H1 (cell line): Measurements from ENCODE around the gene CCL25. TPM values are rescaled to one million over a fixed set of nuclear protein-coding genes. Genes with fewer than 3 reads are reported as not detected.

Experiments
- CTCF ChIA-PET: fragments of 300-600 bp; sonication (Branson Sonifier 250); formaldehyde crosslinking; loops from one replicate; lab custom pipeline; 2021; ENCODE audit not compliant: partially characterized antibody; lab: Charles Lee
- POLR2A ChIA-PET: fragments of 300-600 bp; sonication (Branson Sonifier 250); formaldehyde crosslinking; loops from one replicate; lab custom pipeline; 2021; ENCODE audit warnings: inconsistent platforms; ENCODE audit not compliant: partially characterized antibody; lab: Charles Lee
- DNase-seq, 2 experiments: peaks; one replicate each; pipeline versions ENCODE4 v3.0.0 to v3.0.0-alpha.2; 2010 to 2022; ENCODE audit warnings: low spot score in 2 of 2, low read depth in 1 of 2, mixed read lengths in 1 of 2
- FAIRE-seq: peaks from 2 replicates; lab custom pipeline; 2011; peaks lifted over from hg19 to GRCh38; lab: Jason Lieb, UNC
- H2AFZ ChIP-seq: 2 replicates; pipeline ENCODE4 v1.8.1; 2012; ENCODE audit warnings: low read length, inconsistent platforms
- H2AK5ac ChIP-seq: 2 replicates; pipeline ENCODE4 v1.6.1; 2013; ENCODE audit warnings: low read depth, low read length
- H2BK120ac ChIP-seq: replicated peaks from 2 replicates; pipeline ENCODE3; 2013; ENCODE audit warnings: low read depth, low read length, inconsistent platforms
- H2BK12ac ChIP-seq: 2 replicates; pipeline ENCODE4 v1.6.1; 2013; ENCODE audit warnings: low read depth, low read length
- H2BK15ac ChIP-seq: 2 replicates; pipeline ENCODE4 v1.6.1; 2013; ENCODE audit warnings: low read length
- H2BK20ac ChIP-seq: 2 replicates; pipeline ENCODE4 v1.6.1; 2013; ENCODE audit warnings: low read length
- H2BK5ac ChIP-seq: 2 replicates; pipeline ENCODE4 v1.6.1; 2013; ENCODE audit warnings: low read depth, low read length
- H3K14ac ChIP-seq: 2 replicates; pipeline ENCODE4 v1.6.1; 2013; ENCODE audit warnings: inconsistent platforms; ENCODE audit not compliant: insufficient read length
- H3K18ac ChIP-seq: 2 replicates; pipeline ENCODE4 v1.6.1; 2013; ENCODE audit warnings: low read length; ENCODE audit errors: extremely low read depth
- H3K23ac ChIP-seq: 2 replicates; pipeline ENCODE4 v1.6.1; 2013; ENCODE audit warnings: inconsistent platforms; ENCODE audit not compliant: insufficient read length
- H3K23me2 ChIP-seq: 2 replicates; pipeline ENCODE4 v1.6.1; 2013; ENCODE audit warnings: low read depth, low read length
- H3K27ac ChIP-seq: 2 replicates; pipeline ENCODE4 v1.6.1; 2011; ENCODE audit warnings: low read depth, low read length, inconsistent platforms
- H3K27me3 ChIP-seq, 4 experiments: replicated peaks in 1 of 4; 1 replicate in 1 of 4; 2 replicates in 3 of 4; pipeline versions ENCODE4 v1.6.1 to v1.8.1; 2011 to 2013; ENCODE audit warnings: low read length in 3 of 4, mild to moderate bottlenecking in 3 of 4, inconsistent platforms in 2 of 4, mixed read lengths in 2 of 4, moderate library complexity in 1 of 4; ENCODE audit not compliant: control insufficient read depth in 3 of 4, insufficient read depth in 3 of 4; ENCODE audit errors: extremely low read depth in 1 of 4
- H3K36me3 ChIP-seq, 4 experiments: 2 replicates each; pipeline versions ENCODE4 v1.6.1 to v1.8.1; 2011 to 2013; ENCODE audit warnings: mild to moderate bottlenecking in 4 of 4, low read length in 3 of 4, moderate library complexity in 2 of 4, control low read depth in 1 of 4, inconsistent platforms in 1 of 4; ENCODE audit not compliant: insufficient read depth in 4 of 4, control insufficient read depth in 2 of 4
- H3K4ac ChIP-seq: replicated peaks from 2 replicates; pipeline ENCODE3; 2013; ENCODE audit warnings: low read length, low read depth, mixed read lengths, inconsistent platforms; ENCODE audit not compliant: insufficient read length
- H3K4me1 ChIP-seq, 4 experiments: replicated peaks in 1 of 4; 1 replicate in 1 of 4; 2 replicates in 3 of 4; pipeline versions ENCODE4 v1.6.1 to v1.8.1; 2011 to 2013; ENCODE audit warnings: low read length in 3 of 4, inconsistent platforms in 2 of 4, mixed read lengths in 1 of 4; ENCODE audit not compliant: insufficient read depth in 4 of 4, control insufficient read depth in 3 of 4
- H3K4me2 ChIP-seq, 2 experiments: 2 replicates each; pipeline versions ENCODE4 v1.6.1 to v1.8.1; 2011 to 2013; ENCODE audit warnings: low read depth in 2 of 2, low read length in 2 of 2, control low read depth in 1 of 2, inconsistent platforms in 1 of 2, mild to moderate bottlenecking in 1 of 2; ENCODE audit not compliant: insufficient read depth in 1 of 2
- H3K4me3 ChIP-seq, 4 experiments: fragments of 200-600, 300-600 bp in 1 of 4; sonication (generic), shearing (Covaris generic), sonication (Bioruptor Twin) in 1 of 4; 2 replicates each; pipeline versions ENCODE4 v1.5.1 to v1.8.1; 2011 to 2016; ENCODE audit warnings: low read length in 4 of 4, low read depth in 3 of 4, control low read depth in 2 of 4, inconsistent platforms in 2 of 4, mild to moderate bottlenecking in 2 of 4, mixed read lengths in 1 of 4, moderate library complexity in 1 of 4; ENCODE audit not compliant: insufficient read depth in 2 of 4; ENCODE audit errors: extremely low read depth in 1 of 4
- H3K56ac ChIP-seq: replicated peaks from 2 replicates; pipeline ENCODE3; 2013; ENCODE audit warnings: low read depth, mild to moderate bottlenecking, mixed read lengths, low read length, inconsistent platforms; ENCODE audit not compliant: insufficient read length
- H3K79me1 ChIP-seq: 2 replicates; pipeline ENCODE4 v1.6.1; 2013; ENCODE audit warnings: low read depth, low read length, control low read depth
- H3K79me2 ChIP-seq, 2 experiments: 2 replicates each; pipeline versions ENCODE4 v1.6.1 to v1.8.1; 2012 to 2013; ENCODE audit warnings: low read length in 2 of 2, mild to moderate bottlenecking in 2 of 2, inconsistent platforms in 1 of 2; ENCODE audit not compliant: insufficient read depth in 2 of 2, control insufficient read depth in 1 of 2
- H3K9ac ChIP-seq, 4 experiments: replicated peaks in 1 of 4; 1 replicate in 1 of 4; 2 replicates in 3 of 4; pipeline versions ENCODE4 v1.6.1 to v1.8.1; 2011 to 2013; ENCODE audit warnings: low read depth in 3 of 4, low read length in 3 of 4, control low read depth in 2 of 4, mild to moderate bottlenecking in 2 of 4, moderate library complexity in 2 of 4, inconsistent platforms in 1 of 4; ENCODE audit errors: extremely low read depth in 1 of 4
- H3K9me3 ChIP-seq, 2 experiments: 2 replicates each; pipeline versions ENCODE4 v1.6.1 to v1.8.1; 2012 to 2013; ENCODE audit warnings: mild to moderate bottlenecking in 2 of 2, moderate library complexity in 2 of 2, control low read depth in 1 of 2, inconsistent platforms in 1 of 2, low read depth in 1 of 2, low read length in 1 of 2, mixed read lengths in 1 of 2; ENCODE audit not compliant: insufficient read depth in 2 of 2
- H4K20me1 ChIP-seq, 2 experiments: replicated peaks in 1 of 2; 2 replicates each; pipeline versions ENCODE3 to v1.8.1; 2011 to 2013; ENCODE audit warnings: inconsistent platforms in 2 of 2, low read length in 2 of 2, mild to moderate bottlenecking in 1 of 2; ENCODE audit not compliant: insufficient read depth in 2 of 2, control insufficient read depth in 1 of 2
- H4K5ac ChIP-seq: 2 replicates; pipeline ENCODE4 v1.6.1; 2013; ENCODE audit warnings: low read length, low read depth, mixed read lengths, inconsistent platforms; ENCODE audit not compliant: insufficient read length
- H4K8ac ChIP-seq: 2 replicates; pipeline ENCODE4 v1.8.0; 2013; ENCODE audit warnings: mild to moderate bottlenecking, moderate library complexity, low read length, inconsistent platforms; ENCODE audit not compliant: insufficient read depth; ENCODE audit errors: extremely low read depth
- H4K91ac ChIP-seq: replicated peaks from 2 replicates; pipeline ENCODE3; 2013; ENCODE audit warnings: low read length, mixed read lengths, inconsistent platforms; ENCODE audit not compliant: insufficient read length
- SP4 ChIP-seq: IDR thresholded peaks from 2 replicates; pipeline ENCODE4 v1.6.1; 2012; ENCODE audit warnings: low read length, inconsistent platforms
- WGBS, 2 experiments: shearing (Covaris generic) in 1 of 2; methylation state at CpG; one replicate each; pipeline versions ENCODE4 v1.1.6 to v1.1.7; 2013 to 2015; ENCODE audit warnings: low lambda C conversion rate in 2 of 2, mixed read lengths in 2 of 2, inconsistent platforms in 1 of 2, low coverage in 1 of 2, missing lambda C conversion rate in 1 of 2; ENCODE audit not compliant: insufficient replicate concordance in 2 of 2, insufficient coverage in 1 of 2, insufficient read length in 1 of 2; ENCODE audit errors: extremely low coverage in 1 of 2, missing lambda C conversion rate in 1 of 2; 5-methylcytosine and 5-hydroxymethylcytosine counted together
- polyA plus RNA-seq, 7 experiments: library from polyadenylated mRNA; depleted of rRNA in 3 of 7; stranded (reverse) in 5 of 7; unstranded in 2 of 7; fragments of >200 nt in 5 of 7; fragments of 200-250 nt in 2 of 7; gene quantifications; 1 replicate in 5 of 7; 2 replicates in 1 of 7; 4 replicates in 1 of 7; pipeline versions ENCODE4 v1.2.1 to v1.2.3, GENCODE V29; 2011 to 2013; ENCODE audit warnings: missing spikeins in 2 of 7, mixed read lengths in 2 of 7
- total RNA-seq: library from RNA; stranded (reverse); fragmentation: NEBNext Ultra II Directional; extraction: Animal tissue kit (Norgen Biotek cat#: 25700); gene quantifications from 2 replicates; pipeline ENCODE4 v1.2.1, GENCODE V29; 2021

The CCL25 gene
- total and polyA plus RNA-seq, 2 of the 8 experiments (the other 6 are each of a cell fraction or from before 2014, with no cell fraction given) = 0.59 TPM; not detected in 1

DNA sequence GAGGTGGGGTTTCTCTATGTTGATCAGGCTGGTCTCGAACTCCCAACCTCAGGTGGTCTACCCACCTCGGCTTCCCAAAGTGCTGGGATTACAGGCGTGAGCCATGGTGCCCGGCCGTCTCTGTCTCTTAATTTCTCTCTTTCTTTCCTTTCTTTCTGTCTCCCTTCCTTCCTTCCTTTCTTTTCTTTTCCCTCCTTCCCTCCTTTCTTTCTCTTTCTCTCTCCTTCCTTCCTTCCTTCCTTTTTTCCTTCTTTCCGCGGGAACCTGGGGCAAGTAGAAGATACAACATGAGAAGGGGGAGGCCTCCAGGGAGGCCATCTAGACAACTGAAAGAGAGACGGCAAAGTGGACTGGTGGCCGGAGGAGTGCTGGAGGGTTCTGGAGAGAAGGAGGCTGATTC lies 31.9 kb upstream of the CCL25 start:
- Histone ChIP-seq H2BK120ac (no peak overlapping the region), H2AK5ac (no peak overlapping the region), H4K5ac (no peak overlapping the region), H2BK5ac (no peak overlapping the region), H3K36me3 (no peaks in the 10 kb centered on the region), H3K18ac (no peak overlapping the region), H3K9ac (no peak overlapping the region), H3K23ac (no peak overlapping the region), H3K14ac (no peak overlapping the region), H3K27ac (no peak overlapping the region), H3K56ac (no peak overlapping the region), H2AFZ (no peak overlapping the region), H4K91ac (no peak overlapping the region), H3K4me3 (no peak overlapping the region), H3K27me3 (no peaks in the 10 kb centered on the region), H3K23me2 (no peaks in the 10 kb centered on the region), H2BK12ac (no peak overlapping the region), H4K8ac (no peak overlapping the region), H3K79me2 (no peaks in the 10 kb centered on the region), H3K9me3 (no peaks in the 10 kb centered on the region), H2BK20ac (no peak overlapping the region), H3K79me1 (no peaks in the 10 kb centered on the region), H4K20me1 (no peaks in the 10 kb centered on the region), H3K4ac (no peak overlapping the region), H3K4me1 (no peaks in the 10 kb centered on the region), H3K4me2 (no peak overlapping the region), H2BK15ac (no peak overlapping the region)
- TF ChIP-seq SP4 = no peak
- FAIRE-seq = no peak
- 79% methylated on average over 7 of the region's 9 CpGs; no CpG with 5 or more reads in 1 of the 2 experiments for WGBS, 2 experiments
- no peak for DNase-seq
- ChIA-PET CTCF (interaction anchor here (2.9 kb wide), 1 partner anchor 49 kb away, joined by 14 read pairs; no protein-coding TSS in a partner anchor), POLR2A (interaction anchor here (1.7 kb wide), 1 partner anchor 120 kb away, joined by 3 read pairs; no protein-coding TSS in a partner anchor)
